Stimulated activated CD4-positive, alpha-beta T cell treated with anti-CD3 and anti-CD28 coated beads, Interleukin-2, amount 100 ng/mL, for 24 hours (primary cell): Measurements from ENCODE around the gene PCDHB6.
"Not testable (repeated sequence)": the region's sequence is repeated elsewhere in the genome, so short reads cannot be mapped to it uniquely, and the experiment has no call there.

Source experiments
- DNase-seq, 2 donors: peaks; one replicate each; pipeline ENCODE4 v3.0.0-alpha.2; 2020

Gene PCDHB6

GRCh38 chr5:141149812-141150211 is at the start of gene PCDHB6:
Gene PCDHB6, plus strand, starts transcription at chr5:141150057. Its CDS starts 201 bp downstream, at chr5:141150258.
- DNase-seq, result no peak

GRCh38 chr5:141100243-141100805 is 49.5 kb upstream of the PCDHB6 start, which contains the start of gene PCDHB3:
Gene PCDHB3, plus strand, starts transcription at chr5:141100473. Its CDS starts 177 bp downstream, at chr5:141100650.
- peak; percentile 30 to 52 for DNase-seq

DNA sequence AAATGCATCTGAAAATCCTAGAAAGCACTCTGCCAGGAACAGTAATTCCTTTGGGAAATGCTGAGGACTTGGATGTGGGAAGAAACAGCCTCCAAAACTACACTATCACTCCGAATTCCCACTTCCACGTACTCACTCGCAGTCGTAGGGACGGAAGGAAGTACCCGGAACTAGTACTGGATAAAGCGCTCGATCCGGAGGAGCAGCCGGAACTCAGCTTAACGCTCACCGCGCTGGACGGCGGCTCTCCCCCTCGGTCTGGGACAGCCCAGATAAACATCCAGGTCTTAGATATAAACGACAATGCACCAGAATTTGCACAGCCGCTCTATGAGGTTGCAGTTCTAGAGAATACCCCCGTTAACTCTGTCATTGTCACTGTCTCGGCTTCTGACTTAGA is 48.8 kb upstream of the PCDHB6 start:
- no peak for DNase-seq

DNA sequence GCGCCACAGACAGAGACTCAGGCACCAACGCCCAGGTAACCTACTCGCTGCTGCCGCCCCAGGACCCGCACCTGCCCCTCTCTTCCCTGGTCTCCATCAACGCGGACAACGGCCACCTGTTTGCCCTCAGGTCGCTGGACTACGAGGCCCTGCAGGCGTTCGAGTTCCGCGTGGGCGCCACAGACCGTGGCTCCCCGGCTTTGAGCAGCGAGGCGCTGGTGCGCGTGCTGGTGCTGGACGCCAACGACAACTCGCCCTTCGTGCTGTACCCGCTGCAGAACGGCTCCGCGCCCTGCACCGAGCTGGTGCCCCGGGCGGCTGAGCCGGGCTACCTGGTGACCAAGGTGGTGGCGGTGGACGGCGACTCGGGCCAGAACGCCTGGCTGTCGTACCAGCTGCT is 47.8 kb upstream of the PCDHB6 start:
- not testable (repeated sequence) for DNase-seq

- DNase-seq, result not testable (repeated sequence)
Measured at GRCh38 chr5:141102471-141102870, 47.4 kb upstream of the PCDHB6 start.

DNA sequence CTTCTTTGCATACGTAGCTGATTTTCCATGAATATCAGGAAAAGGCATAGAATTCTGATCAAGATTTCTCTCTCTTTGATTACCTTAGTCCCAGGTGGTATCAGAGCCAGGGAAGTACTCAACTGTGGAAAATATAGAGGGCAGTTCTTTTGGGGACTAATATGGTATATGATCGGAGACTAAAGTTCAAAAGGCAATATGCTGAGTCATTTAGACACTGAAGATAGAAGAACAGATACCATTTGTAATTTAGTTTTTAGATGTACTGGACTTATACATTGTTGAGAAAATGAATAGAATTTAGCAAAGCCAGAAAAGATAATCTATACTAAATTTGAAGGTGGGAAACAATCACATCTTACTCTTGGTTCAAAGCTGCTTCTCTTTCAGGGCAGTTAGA is 44.5 kb upstream of the PCDHB6 start:
- DNase-seq, result no peak

DNA sequence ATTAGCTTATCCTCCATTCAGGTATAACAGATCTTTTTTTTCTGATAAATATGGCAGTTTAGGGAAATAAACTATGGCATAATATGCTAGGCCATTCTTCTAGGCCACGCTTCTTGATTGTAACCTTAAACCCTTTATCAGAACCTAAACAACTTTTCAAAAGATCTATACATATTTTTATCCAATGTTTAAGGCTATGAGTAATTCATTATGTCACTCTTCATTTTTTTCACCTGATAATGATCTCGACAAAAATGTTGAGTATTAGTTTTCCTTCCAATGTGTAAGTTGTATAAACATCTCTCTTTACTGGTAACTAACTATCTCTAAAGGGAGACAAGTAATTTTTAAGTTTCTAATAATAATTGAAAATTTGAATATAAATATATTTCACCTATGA is 30.6 kb upstream of the PCDHB6 start:
- DNase-seq, result no peak

DNA sequence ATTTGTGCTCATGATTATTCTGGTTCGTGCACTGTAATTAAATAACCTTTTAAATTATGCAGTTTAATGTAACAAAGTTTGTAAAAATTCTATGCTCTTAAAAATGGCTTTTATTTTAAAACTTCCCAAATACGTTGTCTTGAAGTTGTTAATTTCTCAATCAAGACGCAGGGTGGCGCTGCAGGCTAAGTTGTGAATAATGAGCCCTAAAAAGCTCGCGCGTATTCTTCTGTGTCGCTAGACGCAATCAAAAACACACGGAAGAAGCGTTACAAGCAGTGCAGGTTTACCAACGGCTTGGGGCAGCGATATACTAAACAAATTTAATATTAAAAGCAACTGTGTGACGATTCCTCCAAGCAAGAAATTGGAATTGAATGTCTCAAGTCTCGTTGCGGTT is 28.3 kb upstream of the PCDHB6 start, which contains the start of gene PCDHB4:
Gene PCDHB4, plus strand, starts transcription at position 256 of the 400 bp plus-strand sequence. CDS start 181 bp downstream, outside the sequence.
- DNase-seq, result peak in 1 of 2 donors; percentile 10

GRCh38 chr5:141121985-141122384 is 27.9 kb upstream of the PCDHB6 start:
- no peak for DNase-seq

GRCh38 chr5:141123396-141124135 is 26.3 kb upstream of the PCDHB6 start:
- DNase-seq, result not testable (repeated sequence)

DNA sequence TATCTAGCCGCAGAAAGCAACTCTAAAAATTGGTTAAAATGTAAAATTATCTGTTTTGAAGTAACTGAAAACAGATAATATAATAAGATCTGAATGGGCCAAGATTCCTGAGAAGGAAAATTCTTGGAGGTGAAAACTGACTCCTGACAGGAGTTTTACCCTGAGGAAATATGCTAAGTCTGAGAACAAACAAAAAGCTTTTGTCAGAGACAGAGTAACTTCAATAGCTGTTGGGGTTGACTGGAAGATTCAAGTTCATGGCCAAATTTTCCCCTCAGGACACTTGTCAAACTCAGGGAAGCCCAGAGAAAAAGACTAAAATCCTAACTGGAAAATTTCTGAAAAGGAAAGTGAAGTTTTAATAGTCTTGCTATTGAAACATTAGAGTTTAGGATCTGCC is 22.6 kb upstream of the PCDHB6 start:
- no peak for DNase-seq

GRCh38 chr5:141135030-141135717 is 14.7 kb upstream of the PCDHB6 start, which contains the start of gene PCDHB5:
Gene PCDHB5, plus strand, starts transcription at chr5:141135206. Its CDS starts 229 bp downstream, at chr5:141135435.
- no peak for DNase-seq

DNA sequence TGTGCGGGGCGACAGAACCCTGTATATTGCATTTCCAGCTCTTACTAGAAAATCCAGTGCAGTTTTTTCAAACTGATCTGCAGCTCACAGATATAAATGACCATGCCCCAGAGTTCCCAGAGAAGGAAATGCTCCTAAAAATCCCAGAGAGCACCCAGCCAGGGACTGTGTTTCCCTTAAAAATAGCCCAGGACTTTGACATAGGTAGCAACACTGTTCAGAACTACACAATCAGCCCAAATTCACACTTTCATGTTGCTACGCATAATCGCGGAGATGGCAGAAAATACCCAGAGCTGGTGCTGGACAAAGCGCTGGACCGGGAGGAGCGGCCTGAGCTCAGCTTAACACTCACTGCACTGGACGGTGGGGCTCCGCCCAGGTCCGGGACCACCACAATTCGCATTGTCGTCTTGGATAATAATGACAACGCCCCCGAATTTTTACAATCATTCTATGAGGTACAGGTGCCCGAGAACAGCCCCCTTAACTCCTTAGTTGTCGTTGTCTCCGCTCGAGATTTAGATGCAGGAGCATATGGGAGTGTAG is 14.1 kb upstream of the PCDHB6 start:
- no peak for DNase-seq

GRCh38 chr5:141137346-141137745 is 12.5 kb upstream of the PCDHB6 start:
- DNase-seq, result not testable (repeated sequence)

- DNase-seq, result no peak
Measured at GRCh38 chr5:141150224-141150992, 551 bp downstream of the PCDHB6 start.

- no peak for DNase-seq
Measured at GRCh38 chr5:141150993-141151325, 1.1 kb downstream of the PCDHB6 start.

DNA sequence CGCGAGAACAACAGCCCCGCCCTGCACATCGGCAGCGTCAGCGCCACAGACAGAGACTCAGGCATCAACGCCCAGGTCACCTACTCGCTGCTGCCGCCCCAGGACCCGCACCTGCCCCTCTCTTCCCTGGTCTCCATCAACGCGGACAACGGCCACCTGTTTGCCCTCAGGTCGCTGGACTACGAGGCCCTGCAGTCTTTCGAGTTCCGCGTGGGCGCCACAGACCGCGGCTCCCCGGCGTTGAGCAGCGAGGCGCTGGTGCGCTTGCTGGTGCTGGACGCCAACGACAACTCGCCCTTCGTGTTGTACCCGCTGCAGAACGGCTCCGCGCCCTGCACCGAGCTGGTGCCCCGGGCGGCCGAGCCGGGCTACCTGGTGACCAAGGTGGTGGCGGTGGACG is 1.8 kb downstream of the PCDHB6 start:
- not testable (repeated sequence) for DNase-seq

DNA sequence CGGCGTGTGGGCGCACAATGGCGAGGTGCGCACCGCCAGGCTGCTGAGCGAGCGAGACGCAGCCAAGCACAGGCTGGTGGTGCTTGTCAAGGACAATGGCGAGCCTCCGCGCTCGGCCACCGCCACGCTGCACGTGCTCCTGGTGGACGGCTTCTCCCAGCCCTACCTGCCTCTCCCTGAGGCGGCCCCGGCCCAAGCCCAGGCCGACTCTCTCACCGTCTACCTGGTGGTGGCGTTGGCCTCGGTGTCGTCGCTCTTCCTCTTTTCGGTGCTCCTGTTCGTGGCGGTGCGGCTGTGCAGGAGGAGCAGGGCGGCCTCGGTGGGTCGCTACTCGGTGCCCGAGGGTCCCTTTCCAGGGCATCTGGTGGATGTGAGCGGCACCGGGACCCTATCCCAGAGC is 2.2 kb downstream of the PCDHB6 start:
- DNase-seq, result not testable (repeated sequence)

- no peak for DNase-seq
Measured at GRCh38 chr5:141155540-141156374, 5.9 kb downstream of the PCDHB6 start.

GRCh38 chr5:141157356-141157755 is 7.5 kb downstream of the PCDHB6 start:
- DNase-seq, result not testable (repeated sequence)

GRCh38 chr5:141157901-141158300 is 8.0 kb downstream of the PCDHB6 start:
- DNase-seq, result not testable (repeated sequence)
